T-helper 22 cell (primary cell): Measurements from ENCODE around the gene PHF2.

Experiments used
- DNase-seq: peaks from one replicate; pipeline ENCODE4 v3.0.0-alpha.2; 2020; ENCODE audit warnings: low read depth

The PHF2 gene

GRCh38 chr9:93630806-93631411, 54.5 kb downstream of the PHF2 start:
- no peak for DNase-seq

GRCh38 chr9:93633492-93634221, 57.3 kb downstream of the PHF2 start:
- DNase-seq: no peak

- DNase-seq: no peak
These were observed 58.2 kb downstream of the PHF2 start for GRCh38 chr9:93634311-93635185.

- DNase-seq: no peak
These were observed 59.1 kb downstream of the PHF2 start for GRCh38 chr9:93635186-93636107.

GRCh38 chr9:93636172-93636661, 59.8 kb downstream of the PHF2 start:
- no peak for DNase-seq

GRCh38 chr9:93636667-93637066, 60.3 kb downstream of the PHF2 start:
- no peak for DNase-seq

GRCh38 chr9:93637886-93638285, 61.5 kb downstream of the PHF2 start:
- DNase-seq: no peak

GRCh38 chr9:93640027-93640426, 63.6 kb downstream of the PHF2 start:
- DNase-seq: no peak

GRCh38 chr9:93642961-93643360, 66.6 kb downstream of the PHF2 start:
- DNase-seq: no peak

- DNase-seq: no peak
These were observed 68.2 kb downstream of the PHF2 start for GRCh38 chr9:93644397-93645088.

- DNase-seq: no peak
These were observed 68.9 kb downstream of the PHF2 start for GRCh38 chr9:93645149-93645889.

GRCh38 chr9:93645921-93646639, 69.7 kb downstream of the PHF2 start:
- DNase-seq: no peak

- no peak for DNase-seq
These were observed 70.3 kb downstream of the PHF2 start for GRCh38 chr9:93646640-93647178.

- no peak for DNase-seq
These were observed 71.8 kb downstream of the PHF2 start for GRCh38 chr9:93648181-93648580.

- no peak for DNase-seq
These were observed 72.5 kb downstream of the PHF2 start for GRCh38 chr9:93648836-93649235.

GRCh38 chr9:93649610-93650261, 73.4 kb downstream of the PHF2 start:
- DNase-seq: no peak

- DNase-seq: no peak
These were observed 74.1 kb downstream of the PHF2 start for GRCh38 chr9:93650448-93650847.

GRCh38 chr9:93651521-93651950, 75.2 kb downstream of the PHF2 start:
- DNase-seq: no peak
